ENCODE measurements around the gene SEPTIN7. TPM values are rescaled to one million over a fixed set of nuclear protein-coding genes. Genes with fewer than 3 reads are reported as not detected.
"Not testable (repeated sequence)": the region's sequence is repeated elsewhere in the genome, so short reads cannot be mapped to it uniquely, and the experiment has no call there.

Gene SEPTIN7
- total and polyA plus RNA-seq, 4 donors, result 101 to 296 (median 132) TPM

DNA sequence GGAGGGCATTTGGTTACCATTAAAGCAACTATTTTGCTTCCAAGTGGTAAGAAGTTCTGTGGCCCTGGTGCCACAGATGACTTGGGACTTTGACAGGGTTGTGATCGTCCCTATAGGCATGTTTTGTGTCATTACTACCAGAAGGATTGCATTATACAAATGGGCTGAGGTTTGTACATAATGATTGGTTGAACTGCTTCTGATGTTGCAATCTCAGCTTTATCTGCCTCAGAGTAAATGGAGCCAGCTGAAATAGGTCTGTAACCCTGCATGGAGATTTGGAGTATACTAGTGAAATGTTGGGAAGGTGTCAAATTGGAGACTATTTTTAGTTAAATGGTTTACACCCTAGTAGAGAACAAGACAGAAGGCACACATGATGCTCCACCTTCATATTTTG is 46.1 kb upstream of the SEPTIN7 start:
- H3K4me1 ChIP-seq (ENCODE audit: control insufficient read depth in 5 of 5, insufficient read depth in 5 of 5, low read length in 5 of 5), result peaks cover 2 to 34% (median 23%) of the 10 kb centered on the region in 5 donors
- DNase-seq, result peak; percentile 14 to 73 (median 62)
- ATAC-seq (ENCODE audit: insufficient read depth, low FRiP score), result no peak
- H3K9ac ChIP-seq (ENCODE audit: insufficient read depth in 1 of 2, low read length in 2 of 2), result no peak overlapping the region
- peak overlapping the region in 1 of 2 donors; percentile 45 for H3K27ac ChIP-seq (ENCODE audit: low read depth in 1 of 2, low read length in 1 of 2)
- H3K36me3 ChIP-seq (ENCODE audit: control insufficient read depth in 4 of 4, insufficient read depth in 4 of 4, low read length in 4 of 4), result no peaks in the 10 kb centered on the region
- no peaks in the 10 kb centered on the region for H3K9me3 ChIP-seq (ENCODE audit: control insufficient read depth in 4 of 4, insufficient read depth in 3 of 4, low read length in 3 of 4)
- no peak for TF ChIP-seq CTCF (IDR thresholded peaks at IDR 0.05; ENCODE audit: control extremely low read depth, extremely low read depth)
- H3K4me3 ChIP-seq, result no peak overlapping the region
- no peaks in the 10 kb centered on the region for H3K27me3 ChIP-seq (ENCODE audit: control insufficient read depth in 3 of 3, insufficient read depth in 3 of 3, low read length in 2 of 3)
- 64 to 79% methylated on average over 1 of the region's 1 CpG for WGBS, 2 donors

- peaks cover 2 to 39% (median 23%) of the 10 kb centered on the region in 5 donors for H3K4me1 ChIP-seq (ENCODE audit: control insufficient read depth in 5 of 5, insufficient read depth in 5 of 5, low read length in 5 of 5)
- WGBS, 2 donors, result 94 to 95% methylated on average over 3 of the region's 3 CpGs
- H3K27ac ChIP-seq (ENCODE audit: low read depth in 1 of 2, low read length in 1 of 2), result no peak overlapping the region
Measured at GRCh38 chr7:35755711-35756110, 45.1 kb upstream of the SEPTIN7 start.

GRCh38 chr7:35756453-35756852 is 44.4 kb upstream of the SEPTIN7 start:
- DNase-seq; ATAC-seq (ENCODE audit: insufficient read depth, low FRiP score); H3K27me3 ChIP-seq (ENCODE audit: control insufficient read depth in 3 of 3, insufficient read depth in 3 of 3, low read length in 2 of 3); H3K4me3 ChIP-seq; H3K36me3 ChIP-seq (ENCODE audit: control insufficient read depth in 4 of 4, insufficient read depth in 4 of 4, low read length in 4 of 4); H3K9ac ChIP-seq (ENCODE audit: insufficient read depth in 1 of 2, low read length in 2 of 2); H3K9me3 ChIP-seq (ENCODE audit: control insufficient read depth in 4 of 4, insufficient read depth in 3 of 4, low read length in 3 of 4); H3K27ac ChIP-seq (ENCODE audit: low read depth in 1 of 2, low read length in 1 of 2): not testable (repeated sequence)
- WGBS, 2 donors, result 76 to 100% methylated on average over 2 of the region's 2 CpGs
- peaks cover 2 to 42% (median 24%) of the 10 kb centered on the region in 5 donors for H3K4me1 ChIP-seq (ENCODE audit: control insufficient read depth in 5 of 5, insufficient read depth in 5 of 5, low read length in 5 of 5)

More at GRCh38 chr7:35755711-35756110, 45.1 kb upstream of the SEPTIN7 start:
- H3K27me3 ChIP-seq (ENCODE audit: control insufficient read depth in 3 of 3, insufficient read depth in 3 of 3, low read length in 2 of 3), result no peaks in the 10 kb centered on the region
- ATAC-seq (ENCODE audit: insufficient read depth, low FRiP score) (no peak), DNase-seq (no peak)
- no peak for TF ChIP-seq CTCF (IDR thresholded peaks at IDR 0.05; ENCODE audit: control extremely low read depth, extremely low read depth)
- no peak overlapping the region for H3K9ac ChIP-seq (ENCODE audit: insufficient read depth in 1 of 2, low read length in 2 of 2)
- no peaks in the 10 kb centered on the region for H3K9me3 ChIP-seq (ENCODE audit: control insufficient read depth in 4 of 4, insufficient read depth in 3 of 4, low read length in 3 of 4)
- no peaks in the 10 kb centered on the region for H3K36me3 ChIP-seq (ENCODE audit: control insufficient read depth in 4 of 4, insufficient read depth in 4 of 4, low read length in 4 of 4)
- no peak overlapping the region for H3K4me3 ChIP-seq

DNA sequence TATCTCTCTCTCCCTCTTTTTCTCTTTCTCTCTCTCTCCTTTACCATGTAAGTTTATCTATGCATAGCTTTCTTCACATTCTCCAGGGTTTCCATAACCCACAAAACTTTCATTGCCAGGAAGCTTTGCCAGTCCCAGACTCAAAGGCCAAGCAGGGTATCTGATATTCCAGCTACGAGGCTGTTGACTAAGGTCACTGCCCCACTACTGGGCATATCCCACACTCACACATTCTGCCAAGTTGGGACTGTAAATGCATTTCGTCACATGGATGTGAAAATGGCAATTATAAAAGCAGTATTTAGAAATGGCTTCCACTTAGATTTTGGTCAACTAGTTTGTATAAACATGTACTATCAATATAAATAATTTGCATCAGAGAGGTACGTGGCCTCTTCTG is 43.3 kb upstream of the SEPTIN7 start:
- WGBS, 2 donors, result 90 to 91% methylated on average over 3 of the region's 3 CpGs
- H3K4me1 ChIP-seq (ENCODE audit: control insufficient read depth in 5 of 5, insufficient read depth in 5 of 5, low read length in 5 of 5), result peaks cover 2 to 53% (median 30%) of the 10 kb centered on the region in 5 donors
- no peak overlapping the region for H3K9ac ChIP-seq (ENCODE audit: insufficient read depth in 1 of 2, low read length in 2 of 2)
- no peak for TF ChIP-seq CTCF (IDR thresholded peaks at IDR 0.05; ENCODE audit: control extremely low read depth, extremely low read depth)
- H3K36me3 ChIP-seq (ENCODE audit: control insufficient read depth in 4 of 4, insufficient read depth in 4 of 4, low read length in 4 of 4), result no peaks in the 10 kb centered on the region
- no peak overlapping the region for H3K27ac ChIP-seq (ENCODE audit: low read depth in 1 of 2, low read length in 1 of 2)
- DNase-seq (no peak), ATAC-seq (ENCODE audit: insufficient read depth, low FRiP score) (no peak)
- no peaks in the 10 kb centered on the region for H3K9me3 ChIP-seq (ENCODE audit: control insufficient read depth in 4 of 4, insufficient read depth in 3 of 4, low read length in 3 of 4)
- no peak overlapping the region for H3K4me3 ChIP-seq
- no peaks in the 10 kb centered on the region for H3K27me3 ChIP-seq (ENCODE audit: control insufficient read depth in 3 of 3, insufficient read depth in 3 of 3, low read length in 2 of 3)
